ENCODE measurements around the gene SPATS1.
"Not testable (repeated sequence)": the region's sequence is repeated elsewhere in the genome, so short reads cannot be mapped to it uniquely, and the experiment has no call there.

DNA sequence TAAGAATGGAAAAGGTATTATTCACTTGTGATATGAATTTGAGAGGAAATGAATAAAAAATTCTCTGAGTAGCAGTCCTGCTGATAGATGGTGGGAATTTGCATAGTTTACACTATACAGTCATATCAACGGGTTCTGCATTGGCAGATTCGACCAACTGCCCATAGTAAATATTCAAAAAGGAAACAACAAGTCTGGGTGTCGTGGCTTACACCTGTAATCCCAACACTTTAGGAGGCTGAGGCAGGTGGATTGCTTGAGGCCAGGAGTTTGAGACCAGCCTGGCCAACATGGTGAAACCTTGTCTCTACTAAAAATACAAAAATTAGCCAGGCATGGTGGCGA is 8.2 kb downstream of the SPATS1 start:
- TF ChIP-seq EZH2 (IDR thresholded peaks at IDR 0.05; ENCODE audit: borderline replicate concordance, low read length) = not testable (repeated sequence)
- TF ChIP-seq, protein P1, sequence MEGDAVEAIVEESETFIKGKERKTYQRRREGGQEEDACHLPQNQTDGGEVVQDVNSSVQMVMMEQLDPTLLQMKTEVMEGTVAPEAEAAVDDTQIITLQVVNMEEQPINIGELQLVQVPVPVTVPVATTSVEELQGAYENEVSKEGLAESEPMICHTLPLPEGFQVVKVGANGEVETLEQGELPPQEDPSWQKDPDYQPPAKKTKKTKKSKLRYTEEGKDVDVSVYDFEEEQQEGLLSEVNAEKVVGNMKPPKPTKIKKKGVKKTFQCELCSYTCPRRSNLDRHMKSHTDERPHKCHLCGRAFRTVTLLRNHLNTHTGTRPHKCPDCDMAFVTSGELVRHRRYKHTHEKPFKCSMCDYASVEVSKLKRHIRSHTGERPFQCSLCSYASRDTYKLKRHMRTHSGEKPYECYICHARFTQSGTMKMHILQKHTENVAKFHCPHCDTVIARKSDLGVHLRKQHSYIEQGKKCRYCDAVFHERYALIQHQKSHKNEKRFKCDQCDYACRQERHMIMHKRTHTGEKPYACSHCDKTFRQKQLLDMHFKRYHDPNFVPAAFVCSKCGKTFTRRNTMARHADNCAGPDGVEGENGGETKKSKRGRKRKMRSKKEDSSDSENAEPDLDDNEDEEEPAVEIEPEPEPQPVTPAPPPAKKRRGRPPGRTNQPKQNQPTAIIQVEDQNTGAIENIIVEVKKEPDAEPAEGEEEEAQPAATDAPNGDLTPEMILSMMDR (IDR thresholded peaks at IDR 0.05; ENCODE audit: low read length) = not testable (repeated sequence)
